ENCODE measurements around the gene GPR151.
"Not testable (repeated sequence)": the region's sequence is repeated elsewhere in the genome, so short reads cannot be mapped to it uniquely, and the experiment has no call there.

GPR151 gene

DNA sequence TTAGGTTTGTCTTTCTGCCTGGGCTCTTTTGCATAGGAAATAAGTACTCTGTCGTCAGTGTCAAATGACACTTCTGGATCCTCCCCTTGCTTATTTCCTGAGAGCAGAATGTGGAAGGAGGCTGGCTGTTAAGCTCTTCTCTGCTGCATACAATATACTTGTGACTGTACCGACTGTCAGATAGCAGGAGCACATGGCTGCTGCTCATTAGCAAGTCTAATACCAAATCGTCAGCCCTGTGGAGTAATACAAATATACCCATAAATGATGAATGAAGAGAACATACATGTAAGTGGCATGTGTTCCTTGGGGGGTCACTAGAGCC, at the start of gene GPR151:
Gene GPR151 (minus strand): TSS at position 40 of the 325 bp plus-strand sequence. CDS start 77 bp downstream, outside the sequence.
- H3K4me3 ChIP-seq (ENCODE audit: low read depth, low read length) = no peak within 1 kb of the TSS
- no peak for DNase-seq (ENCODE audit: low read depth)
- in situ Hi-C loops (cut with HindIII; ENCODE audit: low sequenced_read_pairs) = no loop called here
- TF ChIP-seq, protein P1, sequence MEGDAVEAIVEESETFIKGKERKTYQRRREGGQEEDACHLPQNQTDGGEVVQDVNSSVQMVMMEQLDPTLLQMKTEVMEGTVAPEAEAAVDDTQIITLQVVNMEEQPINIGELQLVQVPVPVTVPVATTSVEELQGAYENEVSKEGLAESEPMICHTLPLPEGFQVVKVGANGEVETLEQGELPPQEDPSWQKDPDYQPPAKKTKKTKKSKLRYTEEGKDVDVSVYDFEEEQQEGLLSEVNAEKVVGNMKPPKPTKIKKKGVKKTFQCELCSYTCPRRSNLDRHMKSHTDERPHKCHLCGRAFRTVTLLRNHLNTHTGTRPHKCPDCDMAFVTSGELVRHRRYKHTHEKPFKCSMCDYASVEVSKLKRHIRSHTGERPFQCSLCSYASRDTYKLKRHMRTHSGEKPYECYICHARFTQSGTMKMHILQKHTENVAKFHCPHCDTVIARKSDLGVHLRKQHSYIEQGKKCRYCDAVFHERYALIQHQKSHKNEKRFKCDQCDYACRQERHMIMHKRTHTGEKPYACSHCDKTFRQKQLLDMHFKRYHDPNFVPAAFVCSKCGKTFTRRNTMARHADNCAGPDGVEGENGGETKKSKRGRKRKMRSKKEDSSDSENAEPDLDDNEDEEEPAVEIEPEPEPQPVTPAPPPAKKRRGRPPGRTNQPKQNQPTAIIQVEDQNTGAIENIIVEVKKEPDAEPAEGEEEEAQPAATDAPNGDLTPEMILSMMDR (IDR thresholded peaks at IDR 0.05; ENCODE audit: low read depth, low read length, missing control alignments) = no peak

DNA sequence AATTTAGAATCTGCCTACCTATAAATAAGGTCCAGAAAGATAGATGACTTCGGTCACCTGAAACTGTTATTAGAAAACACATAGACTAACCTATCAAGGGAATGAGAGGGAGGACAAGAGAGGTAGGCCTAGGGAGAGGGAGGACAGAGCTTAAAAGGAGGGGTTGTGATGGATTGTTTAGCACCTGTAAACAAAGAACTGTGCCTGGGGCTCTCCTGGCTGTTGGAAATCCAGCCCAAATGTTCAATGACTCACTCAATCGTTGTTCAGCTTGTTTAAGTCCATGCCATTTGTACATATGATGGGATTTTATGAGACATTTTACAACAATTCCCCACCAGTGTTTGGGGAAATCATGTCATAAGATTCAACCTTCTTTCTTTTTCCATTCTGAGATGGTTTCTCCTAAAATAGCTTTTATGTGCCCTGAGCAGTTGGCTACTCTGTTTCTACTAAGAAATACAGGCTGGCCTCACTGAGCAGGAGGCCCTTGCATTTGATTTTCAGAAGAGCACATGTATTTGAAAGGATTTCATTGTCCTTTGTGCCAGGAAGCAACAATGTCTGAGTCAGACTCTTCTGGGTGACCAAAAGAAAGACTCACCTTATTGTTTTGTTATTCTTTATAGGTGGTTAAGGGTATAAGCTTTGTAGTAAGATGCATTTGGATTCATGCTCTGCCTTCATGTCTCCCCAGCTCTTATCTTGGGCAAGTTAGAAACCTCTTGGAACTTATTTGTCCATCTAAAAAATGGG, 48.2 kb upstream of the GPR151 start:
- no peak overlapping the region for H3K4me3 ChIP-seq (ENCODE audit: low read depth, low read length)
- TF ChIP-seq, protein P1 (IDR thresholded peaks at IDR 0.05; ENCODE audit: low read depth, low read length, missing control alignments) = no peak
- in situ Hi-C loops (cut with HindIII; ENCODE audit: low sequenced_read_pairs) = no loop called here
- DNase-seq (ENCODE audit: low read depth) = no peak

DNA sequence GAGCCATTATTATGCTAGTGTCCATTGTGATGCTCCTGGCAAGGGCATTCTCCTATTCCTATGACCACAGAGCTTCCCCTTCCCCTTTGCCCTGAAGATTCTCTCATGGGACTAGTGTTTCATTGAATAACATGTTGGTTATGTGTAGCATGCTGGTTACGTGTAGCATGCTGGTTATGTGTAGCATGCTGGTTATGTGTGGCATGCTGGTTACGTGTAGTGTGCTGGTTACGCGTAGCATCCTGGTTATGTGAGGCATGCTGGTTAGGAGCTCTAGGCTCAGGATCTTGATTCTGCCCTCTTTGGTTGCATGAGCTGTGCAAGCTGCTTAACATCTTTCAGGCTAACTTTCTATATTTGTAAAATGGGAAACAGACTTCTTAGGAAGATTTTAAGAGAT, 46.5 kb upstream of the GPR151 start:
- TF ChIP-seq, protein P1 (IDR thresholded peaks at IDR 0.05; ENCODE audit: low read depth, low read length, missing control alignments) = no peak
- no peak for DNase-seq (ENCODE audit: low read depth)
- in situ Hi-C loops (cut with HindIII; ENCODE audit: low sequenced_read_pairs) = no loop called here
- H3K4me3 ChIP-seq (ENCODE audit: low read depth, low read length) = no peak overlapping the region

DNA sequence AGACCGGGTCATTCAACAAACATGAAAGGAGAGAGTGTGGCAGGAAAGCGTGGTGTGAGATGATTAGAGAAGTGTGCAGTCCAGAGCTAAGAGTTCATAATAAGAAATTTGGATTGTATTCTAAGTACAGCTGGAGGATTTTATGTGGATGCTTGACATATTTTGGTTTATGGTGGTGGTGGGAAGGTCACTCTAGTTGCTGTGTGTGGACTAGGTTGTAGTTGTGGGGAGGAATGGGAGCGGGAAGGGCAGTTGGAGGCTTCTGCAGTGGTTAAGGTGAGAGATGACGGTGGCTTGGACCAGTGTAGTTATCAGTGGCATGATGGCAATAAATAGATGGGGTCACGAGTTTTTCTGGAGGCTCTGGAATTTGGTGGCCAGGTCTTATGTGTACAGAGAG, 45.7 kb upstream of the GPR151 start:
- TF ChIP-seq, protein P1 (IDR thresholded peaks at IDR 0.05; ENCODE audit: low read depth, low read length, missing control alignments) = no peak
- no peak overlapping the region for H3K4me3 ChIP-seq (ENCODE audit: low read depth, low read length)
- no peak for DNase-seq (ENCODE audit: low read depth)
- in situ Hi-C loops (cut with HindIII; ENCODE audit: low sequenced_read_pairs) = no loop called here

DNA sequence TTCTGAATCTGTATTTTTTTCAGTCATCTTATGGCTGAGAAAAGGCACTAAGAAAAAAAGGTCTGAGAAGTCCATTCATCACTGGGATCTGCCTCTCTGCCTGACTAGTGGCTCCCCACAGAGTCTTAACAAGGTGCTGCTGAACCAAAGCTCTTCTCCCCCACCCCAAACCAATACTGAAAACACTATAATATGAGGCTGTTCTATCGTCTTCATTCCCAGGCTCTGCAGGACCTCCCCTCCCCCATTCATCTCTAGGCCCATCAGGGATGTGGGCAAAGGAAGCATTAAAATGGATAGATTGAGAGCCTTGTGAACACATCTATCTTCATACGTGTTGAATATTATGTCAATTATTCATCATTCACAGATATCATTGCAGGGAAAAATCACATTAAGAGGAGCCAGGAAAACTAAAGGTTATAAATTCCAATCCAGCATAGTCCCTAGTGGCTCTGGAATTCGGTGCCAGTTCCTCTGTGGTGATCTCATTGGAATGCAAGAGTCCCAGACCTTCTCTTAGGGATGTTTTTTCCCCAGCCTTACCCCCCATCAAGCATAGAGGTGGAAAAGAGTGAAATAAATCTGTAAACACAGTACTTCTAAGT, 44.3 kb upstream of the GPR151 start:
- in situ Hi-C loops (cut with HindIII; ENCODE audit: low sequenced_read_pairs) = no loop called here
- peak; percentile 26 for DNase-seq (ENCODE audit: low read depth)
- TF ChIP-seq, protein P1 (IDR thresholded peaks at IDR 0.05; ENCODE audit: low read depth, low read length, missing control alignments) = no peak
- no peak overlapping the region for H3K4me3 ChIP-seq (ENCODE audit: low read depth, low read length)

DNA sequence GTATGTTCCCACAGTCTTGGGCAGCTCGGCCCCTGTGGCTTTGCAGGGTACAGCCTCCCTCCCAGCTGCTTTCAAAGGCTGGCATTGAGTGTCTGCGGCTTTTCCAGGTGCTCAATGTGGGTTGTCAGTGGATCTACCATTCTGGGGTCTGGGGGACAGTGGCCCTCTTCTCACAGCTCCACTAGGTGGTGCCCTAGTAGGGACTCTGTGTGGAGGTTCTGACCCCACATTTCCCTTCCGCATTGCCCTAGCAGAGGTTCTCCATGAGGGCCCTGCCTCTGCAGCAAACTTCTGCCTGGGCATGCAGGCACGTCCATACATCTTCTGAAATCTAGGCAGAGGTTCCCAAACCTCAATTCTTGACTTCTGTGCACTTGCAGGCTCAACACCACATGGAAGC, 40.9 kb upstream of the GPR151 start:
- H3K4me3 ChIP-seq (ENCODE audit: low read depth, low read length); in situ Hi-C loops (cut with HindIII; ENCODE audit: low sequenced_read_pairs); DNase-seq (ENCODE audit: low read depth): not testable (repeated sequence)

DNA sequence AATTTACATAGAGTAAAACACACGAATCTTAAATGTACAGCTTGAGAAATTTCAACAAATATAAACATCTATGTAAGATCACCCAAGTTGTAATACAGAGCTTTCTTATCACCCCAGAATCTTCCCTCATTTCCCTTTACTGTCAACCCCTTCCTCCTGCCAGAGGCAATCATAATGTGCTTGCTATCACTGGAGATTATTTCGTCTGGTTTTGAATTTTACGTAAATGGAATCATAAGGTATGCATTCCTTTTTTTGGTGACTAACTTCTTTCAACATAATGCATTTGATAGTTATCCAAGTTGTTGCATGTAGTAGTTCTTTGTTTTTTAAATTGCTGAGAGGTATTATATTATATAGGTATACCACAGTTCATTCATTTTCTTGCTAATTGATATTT, 37.5 kb upstream of the GPR151 start:
- TF ChIP-seq, protein P1 (IDR thresholded peaks at IDR 0.05; ENCODE audit: low read depth, low read length, missing control alignments) = no peak
- in situ Hi-C loops (cut with HindIII; ENCODE audit: low sequenced_read_pairs) = no loop called here
- no peak overlapping the region for H3K4me3 ChIP-seq (ENCODE audit: low read depth, low read length)
- no peak for DNase-seq (ENCODE audit: low read depth)

All from astrocyte of the cerebellum (primary cell).